ENCODE data around the gene LGR4.

DNA sequence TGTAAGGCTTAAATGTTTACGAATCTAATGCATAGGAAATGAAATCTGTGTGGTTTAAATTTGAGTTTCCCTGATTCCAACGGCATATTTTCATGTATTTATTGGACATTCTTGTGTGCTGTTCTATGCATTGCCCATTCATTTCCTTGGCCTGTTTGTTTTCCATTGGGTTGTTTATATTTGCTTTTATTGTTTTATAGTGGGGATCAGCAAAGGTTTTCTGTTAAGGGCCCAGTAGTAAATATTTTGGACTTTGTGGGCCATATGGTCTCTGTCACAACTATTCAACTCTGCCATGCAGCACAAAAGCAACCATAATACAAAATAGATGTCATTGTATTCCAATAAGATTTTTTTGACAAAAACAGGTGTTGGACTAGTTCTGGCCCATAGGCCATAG lies 5.2 kb upstream of the LGR4 start:
- TF ChIP-seq, protein P1, sequence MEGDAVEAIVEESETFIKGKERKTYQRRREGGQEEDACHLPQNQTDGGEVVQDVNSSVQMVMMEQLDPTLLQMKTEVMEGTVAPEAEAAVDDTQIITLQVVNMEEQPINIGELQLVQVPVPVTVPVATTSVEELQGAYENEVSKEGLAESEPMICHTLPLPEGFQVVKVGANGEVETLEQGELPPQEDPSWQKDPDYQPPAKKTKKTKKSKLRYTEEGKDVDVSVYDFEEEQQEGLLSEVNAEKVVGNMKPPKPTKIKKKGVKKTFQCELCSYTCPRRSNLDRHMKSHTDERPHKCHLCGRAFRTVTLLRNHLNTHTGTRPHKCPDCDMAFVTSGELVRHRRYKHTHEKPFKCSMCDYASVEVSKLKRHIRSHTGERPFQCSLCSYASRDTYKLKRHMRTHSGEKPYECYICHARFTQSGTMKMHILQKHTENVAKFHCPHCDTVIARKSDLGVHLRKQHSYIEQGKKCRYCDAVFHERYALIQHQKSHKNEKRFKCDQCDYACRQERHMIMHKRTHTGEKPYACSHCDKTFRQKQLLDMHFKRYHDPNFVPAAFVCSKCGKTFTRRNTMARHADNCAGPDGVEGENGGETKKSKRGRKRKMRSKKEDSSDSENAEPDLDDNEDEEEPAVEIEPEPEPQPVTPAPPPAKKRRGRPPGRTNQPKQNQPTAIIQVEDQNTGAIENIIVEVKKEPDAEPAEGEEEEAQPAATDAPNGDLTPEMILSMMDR (IDR thresholded peaks at IDR 0.05), result no peak
- no peak for TF ChIP-seq POLR2A (IDR thresholded peaks at IDR 0.05)

Data from tibial nerve (tissue), 3 donors.